Endothelial cell of umbilical vein (primary cell): ENCODE results near the gene DSCAML1. TPM values are rescaled to one million over a fixed set of nuclear protein-coding genes. Genes with fewer than 3 reads are reported as not detected.

ENCODE experiments used
- BruUV-seq: library from RNA; stranded (reverse); fragments of 400-500 nt; replicated peaks from 2 replicates; lab custom pipeline; 2021; lab: Mats Ljungman, UMichigan
- CTCF ChIA-PET: fragments of 300-600, 350-600 bp; sonication (Branson Sonifier 250); formaldehyde crosslinking; loops from one replicate; lab custom pipeline; 2021; ENCODE audit warnings: antibody characterized with exemption, inconsistent platforms; lab: Charles Lee
- POLR2A ChIA-PET: fragments of 300-600, 350-600 bp; sonication (Branson Sonifier 250); formaldehyde crosslinking; loops from one replicate; lab custom pipeline; 2021; ENCODE audit warnings: antibody characterized with exemption, inconsistent platforms; lab: Charles Lee
- DNase-seq: peaks from one replicate; pipeline ENCODE4 v3.0.0-alpha.2; 2011; ENCODE audit warnings: low read depth, low spot score
- FAIRE-seq: peaks from 2 replicates; lab custom pipeline; 2011; peaks lifted over from hg19 to GRCh38; lab: Jason Lieb, UNC
- H2AFZ ChIP-seq: 2 replicates; pipeline ENCODE4 v1.6.0; 2012; ENCODE audit warnings: low read depth, low read length, control low read depth, inconsistent platforms
- H3K27ac ChIP-seq: 2 replicates; pipeline ENCODE4 v1.5.1; 2011; ENCODE audit warnings: low read depth, mild to moderate bottlenecking, control low read depth, low read length, moderate library complexity; ENCODE audit not compliant: insufficient read depth
- H3K27me3 ChIP-seq, 2 experiments: 2 replicates each; pipeline versions ENCODE4 v1.6.0 to v1.6.1; 2011; ENCODE audit warnings: low read length in 2 of 2, mixed read lengths in 1 of 2; ENCODE audit not compliant: control insufficient read depth in 2 of 2, insufficient read depth in 2 of 2
- H3K36me3 ChIP-seq, 2 experiments: 2 replicates in 1 of 2; 3 replicates in 1 of 2; pipeline ENCODE4 v1.5.1; 2011; ENCODE audit warnings: low read length in 2 of 2, mild to moderate bottlenecking in 1 of 2, moderate library complexity in 1 of 2; ENCODE audit not compliant: control insufficient read depth in 2 of 2, insufficient read depth in 2 of 2; ENCODE audit errors: extremely low read depth in 1 of 2
- H3K4me1 ChIP-seq: 3 replicates; pipeline ENCODE4 v1.5.1; 2011; ENCODE audit warnings: mild to moderate bottlenecking, low read length; ENCODE audit not compliant: control insufficient read depth, insufficient read depth; ENCODE audit errors: extremely low read depth
- H3K4me2 ChIP-seq: 2 replicates; pipeline ENCODE4 v1.6.1; 2011; ENCODE audit warnings: low read length, control low read depth, mixed read lengths; ENCODE audit not compliant: insufficient read depth
- H3K4me3 ChIP-seq, 3 experiments: fragments of 200-600 bp in 1 of 3; sonication (generic), shearing (Covaris generic) in 1 of 3; replicated peaks in 1 of 3; 2 replicates each; pipeline ENCODE4 v1.5.1; 2011 to 2016; ENCODE audit warnings: control low read depth in 3 of 3, low read length in 3 of 3, mild to moderate bottlenecking in 2 of 3, inconsistent platforms in 1 of 3, low read depth in 1 of 3, moderate library complexity in 1 of 3; ENCODE audit not compliant: insufficient read depth in 1 of 3
- H3K79me2 ChIP-seq: 2 replicates; pipeline ENCODE4 v1.6.0; 2012; ENCODE audit warnings: low read length, inconsistent platforms; ENCODE audit not compliant: control insufficient read depth, insufficient read depth
- H3K9ac ChIP-seq: replicated peaks from 2 replicates; pipeline ENCODE3; 2011; ENCODE audit warnings: low read length, control low read depth; ENCODE audit not compliant: insufficient read depth; ENCODE audit errors: extremely low read depth
- H3K9me1 ChIP-seq: replicated peaks from 3 replicates; pipeline ENCODE4 v1.6.0; 2011; ENCODE audit warnings: mild to moderate bottlenecking, low read length; ENCODE audit not compliant: control insufficient read depth, insufficient read depth; ENCODE audit errors: extremely low read depth
- H3K9me3 ChIP-seq: replicated peaks from 2 replicates; pipeline ENCODE4 v1.5.1; 2012; ENCODE audit warnings: low read length, inconsistent platforms; ENCODE audit not compliant: control insufficient read depth, insufficient read depth
- H4K20me1 ChIP-seq: replicated peaks from 2 replicates; pipeline ENCODE3; 2011; ENCODE audit warnings: mild to moderate bottlenecking, low read length; ENCODE audit not compliant: control insufficient read depth, insufficient read depth; ENCODE audit errors: extremely low read depth
- CTCF ChIP-seq, 2 donors: IDR thresholded peaks; 1 replicate in 1 of 2; 2 replicates in 1 of 2; pipeline ENCODE4 v1.5.1; 2011; ENCODE audit warnings: low read length in 2 of 2, mild to moderate bottlenecking in 2 of 2, moderate library complexity in 2 of 2, control low read depth in 1 of 2, inconsistent platforms in 1 of 2, low read depth in 1 of 2; ENCODE audit not compliant: insufficient read depth in 1 of 2; ENCODE audit errors: extremely low read depth in 1 of 2
- EZH2 ChIP-seq: IDR thresholded peaks from 2 replicates; pipeline ENCODE4 v1.6.1; 2012; ENCODE audit warnings: borderline replicate concordance, low read depth, mild to moderate bottlenecking, moderate library complexity, low read length, inconsistent platforms; ENCODE audit not compliant: severe bottlenecking
- FOS ChIP-seq: IDR thresholded peaks from 2 replicates; pipeline ENCODE4 v1.6.1; 2011; ENCODE audit warnings: mild to moderate bottlenecking, low read length, moderate library complexity, borderline replicate concordance; ENCODE audit not compliant: insufficient read depth
- GATA2 ChIP-seq: IDR thresholded peaks from 2 replicates; pipeline ENCODE4 v1.7.0; 2011; ENCODE audit warnings: low read depth, mild to moderate bottlenecking, moderate library complexity, mixed read lengths, low read length; ENCODE audit not compliant: insufficient read length, insufficient read depth
- JUN ChIP-seq: IDR thresholded peaks from 2 replicates; pipeline ENCODE4 v1.6.1; 2011; ENCODE audit warnings: borderline replicate concordance, low read depth; ENCODE audit not compliant: insufficient read length, insufficient read depth
- MAX ChIP-seq: IDR thresholded peaks from 2 replicates; pipeline ENCODE4 v1.6.1; 2011; ENCODE audit not compliant: insufficient read depth, insufficient read length
- MYC ChIP-seq: IDR thresholded peaks from one replicate; pipeline ENCODE4 v1.6.1; 2011; ENCODE audit warnings: mild to moderate bottlenecking, low read depth, low read length
- POLR2A ChIP-seq: IDR thresholded peaks from 2 replicates; pipeline ENCODE4 v1.6.1; 2012; ENCODE audit warnings: low read depth, mild to moderate bottlenecking, control low read depth, low read length
- POLR2AphosphoS5 ChIP-seq: IDR thresholded peaks from 2 replicates; pipeline ENCODE4 v1.6.1; 2012; ENCODE audit warnings: low read depth, mild to moderate bottlenecking, control low read depth, low read length, moderate library complexity; ENCODE audit not compliant: insufficient read depth
- dilution Hi-C: fragments of 300-500 bp; cut with MboI; formaldehyde crosslinking; loops from one replicate; pipeline ENCODE4 v1.15.0; 2019; ENCODE audit warnings: low sequenced_read_pairs; ENCODE audit not compliant: extremely low pct_ligation_motif_present
- intact Hi-C: fragments of 100-400 bp; cut with micrococcal nuclease; formaldehyde crosslinking; loops from one replicate; pipeline ENCODE4 v1.10.0; 2022
- polyA plus RNA-seq, 4 experiments: library from polyadenylated mRNA; depleted of rRNA in 3 of 4; stranded (reverse) in 3 of 4; unstranded in 1 of 4; fragments of >200 nt; gene quantifications; 2 replicates each; pipeline versions ENCODE4 v1.2.1 to v1.2.3, GENCODE V29; 2011 to 2012; ENCODE audit warnings: missing spikeins in 1 of 4
- total RNA-seq: library from RNA; stranded (reverse); gene quantifications from 2 replicates; pipeline ENCODE4 v1.2.3, GENCODE V29; 2021

Gene DSCAML1
- total and polyA plus RNA-seq, 2 donors (not counting 3 experiments of a cell fraction or from before 2014, with no cell fraction given), result not detected

DNA sequence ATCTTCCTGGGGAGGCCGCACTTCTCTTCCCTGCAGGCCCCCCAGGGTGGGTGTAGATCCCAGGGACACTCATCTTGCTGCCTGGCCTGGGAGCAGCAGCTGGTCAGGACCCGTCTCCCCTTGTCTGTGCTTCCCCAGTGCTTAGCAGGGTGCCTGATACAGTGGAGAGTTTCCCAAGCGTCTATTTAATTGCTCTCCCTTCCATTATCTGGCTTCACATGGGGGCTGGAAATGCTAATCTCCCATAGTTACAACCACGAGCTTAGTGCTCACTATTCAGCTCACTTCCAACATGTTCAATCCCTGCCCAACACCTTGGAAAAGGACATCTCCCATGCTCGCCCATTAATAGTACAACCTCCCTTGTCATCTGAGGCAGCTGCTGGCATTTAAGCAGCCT, 100.5 kb downstream of the DSCAML1 start:
- H3K9me1 ChIP-seq, result no peaks in the 10 kb centered on the region
- H3K9me3 ChIP-seq, result no peaks in the 10 kb centered on the region
- no TSS peak for BruUV-seq
- no peaks in the 10 kb centered on the region for H3K79me2 ChIP-seq
- intact Hi-C loops (no loop called here), dilution Hi-C loops (no loop called here)
- no peak overlapping the region for H3K4me3 ChIP-seq
- DNase-seq (no peak), FAIRE-seq (no peak)
- H3K9ac ChIP-seq, result no peak overlapping the region
- no peaks in the 10 kb centered on the region for H3K4me1 ChIP-seq
- no peaks in the 10 kb centered on the region for H4K20me1 ChIP-seq
- H3K27ac ChIP-seq, result no peak overlapping the region
- ChIA-PET POLR2A (no interaction called here), CTCF (interaction anchor here (0.8 to 1.2 kb wide), 3 partner anchors 9 to 271 kb away, joined by 3 read pairs; no protein-coding TSS in a partner anchor)
- no peaks in the 10 kb centered on the region for H3K36me3 ChIP-seq
- peaks cover 0 to 2% of the 10 kb centered on the region in 2 experiments for H3K27me3 ChIP-seq
- H3K4me2 ChIP-seq, result no peak overlapping the region
- no peak for TF ChIP-seq POLR2AphosphoS5
- TF ChIP-seq JUN, result no peak
- no peak for TF ChIP-seq MAX
- no peak for TF ChIP-seq POLR2A
- no peak for TF ChIP-seq MYC
- TF ChIP-seq CTCF (IDR thresholded peaks at IDR 0.05; ENCODE audit: extremely low read depth in 1 of 2, insufficient read depth in 1 of 2, low read depth in 1 of 2, low read length in 2 of 2), result no peak
- TF ChIP-seq EZH2, result no peak
- TF ChIP-seq GATA2, result no peak
- TF ChIP-seq FOS, result no peak
- H2AFZ ChIP-seq, result no peak overlapping the region
